ENCODE results near the gene TGFBR3. TPM values are rescaled to one million over a fixed set of nuclear protein-coding genes. Genes with fewer than 3 reads are reported as not detected.
A peak's percentile ranks its signal among the peaks of the same experiment; 100 is the strongest.

TGFBR3 gene
- total and polyA plus RNA-seq, 12 donors, result 6.6 to 36.7 (median 24.3) TPM

GRCh38 chr1:91763252-91763651 is 122.7 kb downstream of the TGFBR3 start:
- ATAC-seq (peak in 6 of 8 donors; percentile 41 to 77 (median 62)), DNase-seq (no peak)
- TF ChIP-seq CTCF (IDR thresholded peaks at IDR 0.05), result no peak
- no peak overlapping the region for H3K4me3 ChIP-seq
- H3K4me1 ChIP-seq, result peaks cover 0 to 57% (median 41%) of the 10 kb centered on the region in 9 donors
- 38 to 46% methylated on average over 4 of the region's 4 CpGs for WGBS, 2 donors
- peaks cover 0 to 3% (median 0%) of the 10 kb centered on the region in 9 donors for H3K36me3 ChIP-seq
- H3K27me3 ChIP-seq, result no peaks in the 10 kb centered on the region
- peak overlapping the region in 5 of 10 donors; percentile 7 to 63 (median 32) for H3K27ac ChIP-seq
- intact Hi-C loops (cut with DNase I), result no loop called here
- no peaks in the 10 kb centered on the region for H3K9me3 ChIP-seq

- H3K27ac ChIP-seq, result peak overlapping the region in 4 of 10 donors; percentile 1 to 63 (median 19)
- DNase-seq (no peak), ATAC-seq (peak in 6 of 8 donors; percentile 36 to 57 (median 50))
- WGBS, 2 donors, result 78 to 85% methylated on average over 1 of the region's 1 CpG
- no peak for TF ChIP-seq CTCF (IDR thresholded peaks at IDR 0.05)
- intact Hi-C loops (cut with DNase I), result no loop called here
- H3K27me3 ChIP-seq, result no peaks in the 10 kb centered on the region
- peaks cover 0 to 10% (median 0%) of the 10 kb centered on the region in 9 donors for H3K36me3 ChIP-seq
- no peaks in the 10 kb centered on the region for H3K9me3 ChIP-seq
- peaks cover 0 to 57% (median 41%) of the 10 kb centered on the region in 9 donors for H3K4me1 ChIP-seq
- H3K4me3 ChIP-seq, result no peak overlapping the region
These were observed 124.6 kb downstream of the TGFBR3 start for GRCh38 chr1:91761295-91761721.

- H3K27me3 ChIP-seq, result no peaks in the 10 kb centered on the region
- intact Hi-C loops (cut with DNase I), result no loop called here
- TF ChIP-seq CTCF (IDR thresholded peaks at IDR 0.05), result no peak
- ATAC-seq, result no peak
- WGBS, 2 donors, result 91 to 96% methylated on average over 1 of the region's 1 CpG
- peak overlapping the region in 2 of 10 donors; percentile 5 to 33 for H3K27ac ChIP-seq
- peaks cover 0 to 57% (median 47%) of the 10 kb centered on the region in 9 donors for H3K4me1 ChIP-seq
- DNase-seq, result no peak
- H3K4me3 ChIP-seq, result no peak overlapping the region
- H3K36me3 ChIP-seq, result peaks cover 0 to 10% (median 0%) of the 10 kb centered on the region in 9 donors
- H3K9me3 ChIP-seq, result no peaks in the 10 kb centered on the region
These were observed 125.4 kb downstream of the TGFBR3 start for GRCh38 chr1:91760512-91760911.

GRCh38 chr1:91759076-91759475 is 126.9 kb downstream of the TGFBR3 start:
- Histone ChIP-seq H3K36me3 (peaks cover 0 to 10% (median 0%) of the 10 kb centered on the region in 9 donors), H3K27ac (peak overlapping the region in 4 of 10 donors; percentile 7 to 59 (median 37)), H3K27me3 (no peaks in the 10 kb centered on the region), H3K9me3 (no peaks in the 10 kb centered on the region), H3K4me3 (no peak overlapping the region), H3K4me1 (peaks cover 0 to 67% (median 52%) of the 10 kb centered on the region in 9 donors)
- intact Hi-C loops (cut with DNase I), result loop anchor here in 1 of 10 donors (10.0 kb wide), 1 partner anchor 126 kb away; the partner anchor contains the start of gene TGFBR3
- no peak for DNase-seq
- ATAC-seq, result no peak
- 92 to 94% methylated on average over 2 of the region's 2 CpGs for WGBS, 2 donors
- TF ChIP-seq CTCF (IDR thresholded peaks at IDR 0.05), result no peak
